HG03064 (cell line): Measurements from ENCODE around the gene ZIC2.
"Not testable (repeated sequence)": the region's sequence is repeated elsewhere in the genome, so short reads cannot be mapped to it uniquely, and the experiment has no call there.

Source experiments
- ATAC-seq: cut with Tn5 transposase; IDR thresholded peaks from one replicate; pipeline ENCODE4 v1.9.1; 2021; ENCODE audit warnings: low read depth; ENCODE audit not compliant: unreplicated experiment

ZIC2 gene

DNA sequence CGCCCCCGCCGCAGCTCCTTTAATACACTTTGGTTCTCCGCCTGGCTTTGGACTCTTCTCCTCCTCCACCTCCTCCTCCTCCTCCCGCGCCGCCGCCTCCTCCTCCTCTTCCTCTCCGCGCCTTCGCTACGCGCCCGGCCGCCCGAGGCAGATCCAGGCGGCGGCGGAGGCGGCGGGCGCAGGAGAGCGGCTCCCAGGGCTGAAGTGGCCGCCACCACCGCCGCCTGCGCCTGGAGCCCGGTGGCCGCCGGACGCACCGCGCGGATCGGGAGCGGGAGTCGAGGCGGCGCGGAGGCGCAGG lies at the start of gene ZIC2:
TSS of gene ZIC2 (plus strand) at position 50 of the 301 bp plus-strand sequence. CDS start 281 bp downstream, outside the sequence.
- ATAC-seq, result no peak

- no peak for ATAC-seq
Measured at GRCh38 chr13:99932912-99933311, 48.7 kb upstream of the ZIC2 start.

- no peak for ATAC-seq
Measured at GRCh38 chr13:99935772-99936171, 45.8 kb upstream of the ZIC2 start.

DNA sequence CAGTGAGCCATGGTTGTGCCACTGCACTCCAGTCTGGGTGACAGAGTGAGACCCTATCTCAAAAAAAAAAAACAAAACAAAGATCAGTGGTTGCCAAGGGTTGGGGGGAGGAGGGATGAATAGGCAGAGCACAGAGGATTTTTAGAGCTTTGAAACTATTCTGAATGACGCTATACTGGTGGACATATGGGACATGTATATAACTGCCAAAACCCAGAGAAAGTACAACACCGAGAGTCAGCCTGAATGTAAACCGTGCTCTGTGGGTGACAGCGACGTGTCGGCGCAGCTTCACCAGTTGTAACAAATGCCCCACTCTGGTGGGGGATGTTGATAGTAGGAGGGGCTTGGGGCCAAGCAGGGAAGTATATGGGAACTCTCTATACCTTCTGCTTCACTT lies 42.9 kb upstream of the ZIC2 start:
- ATAC-seq, result no peak

GRCh38 chr13:99941086-99941485 lies 40.5 kb upstream of the ZIC2 start:
- ATAC-seq, result no peak

- no peak for ATAC-seq
Measured at GRCh38 chr13:99941911-99942310, 39.7 kb upstream of the ZIC2 start.

DNA sequence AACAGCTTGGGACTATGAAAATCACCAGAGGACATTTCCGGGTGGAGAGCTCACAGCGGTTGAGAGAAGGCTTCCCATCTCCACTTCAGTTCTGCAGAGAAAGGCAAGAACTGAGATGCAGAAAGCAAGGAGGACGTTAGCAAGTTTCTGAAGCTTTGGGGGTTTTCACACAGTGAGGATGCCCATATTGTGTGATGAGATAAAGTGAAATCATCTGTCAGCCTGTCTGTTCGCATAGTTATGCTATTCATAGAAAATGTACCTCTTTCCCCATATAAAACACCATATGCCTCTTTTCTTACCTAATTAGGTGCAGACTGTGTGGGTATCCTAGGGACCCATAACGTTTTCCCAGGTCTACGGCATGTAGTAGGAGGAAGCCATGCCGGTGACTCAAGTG lies 37.5 kb upstream of the ZIC2 start:
- no peak for ATAC-seq

GRCh38 chr13:99944606-99945005 lies 37.0 kb upstream of the ZIC2 start:
- no peak for ATAC-seq

- ATAC-seq, result not testable (repeated sequence)
Measured at GRCh38 chr13:99945515-99945914, 36.1 kb upstream of the ZIC2 start.

- ATAC-seq, result no peak
Measured at GRCh38 chr13:99947666-99948065, 33.9 kb upstream of the ZIC2 start.

DNA sequence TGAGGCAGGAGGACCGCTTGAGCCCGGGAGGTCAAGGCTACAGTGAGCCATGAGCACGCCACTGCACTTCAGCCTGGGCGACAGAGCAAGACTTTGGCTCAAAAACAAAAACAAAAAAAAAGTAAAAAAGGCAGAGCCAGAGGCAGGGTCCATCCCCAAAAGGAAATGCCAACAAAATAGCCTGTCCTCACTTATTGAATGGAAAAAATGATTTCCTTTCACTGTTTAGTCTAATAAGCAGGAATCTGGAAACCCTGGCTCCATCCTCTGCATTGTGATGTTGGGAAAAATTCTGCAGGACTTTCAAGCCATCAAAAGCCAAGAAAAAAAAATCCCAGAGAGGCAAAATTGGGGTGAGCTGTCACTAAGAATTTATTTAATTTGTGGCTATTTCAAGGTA lies 33.2 kb upstream of the ZIC2 start:
- no peak for ATAC-seq

GRCh38 chr13:99948907-99949678 lies 32.5 kb upstream of the ZIC2 start:
- ATAC-seq, result no peak

DNA sequence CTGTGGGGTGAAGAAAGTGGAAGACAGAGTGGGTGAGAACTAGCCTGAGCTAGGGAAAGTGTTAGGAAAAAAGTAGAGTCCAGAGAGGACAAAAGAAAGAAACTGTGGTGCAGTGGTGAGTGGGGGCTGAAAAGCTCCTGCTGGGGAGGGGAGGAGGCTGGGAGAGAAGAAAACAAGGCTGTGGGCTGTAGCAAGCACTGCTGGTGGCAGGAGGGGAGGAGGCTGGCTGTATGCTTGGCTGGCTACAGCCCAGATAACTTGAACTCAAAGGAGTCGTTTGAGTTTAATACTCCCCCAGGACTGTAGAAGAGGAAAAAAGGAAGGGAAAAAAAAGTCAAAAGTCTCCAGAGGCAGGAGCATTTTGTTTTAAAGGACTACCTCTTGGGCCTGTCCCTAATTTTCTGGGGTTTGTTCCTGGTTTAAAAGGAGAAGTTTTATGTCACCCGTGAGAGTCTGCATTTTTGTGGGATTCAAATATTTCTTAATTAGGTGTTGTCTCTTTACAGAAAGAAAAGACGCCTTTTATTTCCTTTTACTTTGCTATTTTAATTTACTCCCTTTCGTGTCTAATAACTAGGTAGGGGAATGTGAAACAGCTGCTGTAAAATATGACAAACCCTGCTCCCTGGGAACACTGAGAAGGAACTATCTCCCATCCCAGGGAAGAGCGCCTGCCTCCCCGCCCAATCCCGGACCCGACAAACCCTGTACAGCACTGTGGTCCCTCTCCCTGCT lies 31.7 kb upstream of the ZIC2 start:
- ATAC-seq, result no peak

DNA sequence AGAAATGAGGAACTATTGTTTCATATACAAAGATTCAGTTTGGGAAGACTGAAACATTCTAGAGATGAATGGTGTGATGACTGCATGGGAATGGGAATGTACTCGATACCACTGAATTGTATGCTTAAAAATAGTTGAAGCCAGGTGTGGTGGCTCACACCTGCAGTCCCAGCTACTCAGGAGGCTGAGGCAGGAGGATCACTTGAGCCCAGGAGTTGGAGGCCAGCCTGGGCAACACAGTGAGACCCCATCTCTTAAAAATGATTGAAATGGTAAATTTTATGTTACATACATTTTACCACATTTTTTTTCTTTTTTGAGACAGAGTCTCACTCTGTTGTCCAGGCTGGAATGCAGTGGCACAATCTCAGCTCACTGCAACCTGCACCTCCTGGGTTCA lies 29.9 kb upstream of the ZIC2 start:
- ATAC-seq, result not testable (repeated sequence)

DNA sequence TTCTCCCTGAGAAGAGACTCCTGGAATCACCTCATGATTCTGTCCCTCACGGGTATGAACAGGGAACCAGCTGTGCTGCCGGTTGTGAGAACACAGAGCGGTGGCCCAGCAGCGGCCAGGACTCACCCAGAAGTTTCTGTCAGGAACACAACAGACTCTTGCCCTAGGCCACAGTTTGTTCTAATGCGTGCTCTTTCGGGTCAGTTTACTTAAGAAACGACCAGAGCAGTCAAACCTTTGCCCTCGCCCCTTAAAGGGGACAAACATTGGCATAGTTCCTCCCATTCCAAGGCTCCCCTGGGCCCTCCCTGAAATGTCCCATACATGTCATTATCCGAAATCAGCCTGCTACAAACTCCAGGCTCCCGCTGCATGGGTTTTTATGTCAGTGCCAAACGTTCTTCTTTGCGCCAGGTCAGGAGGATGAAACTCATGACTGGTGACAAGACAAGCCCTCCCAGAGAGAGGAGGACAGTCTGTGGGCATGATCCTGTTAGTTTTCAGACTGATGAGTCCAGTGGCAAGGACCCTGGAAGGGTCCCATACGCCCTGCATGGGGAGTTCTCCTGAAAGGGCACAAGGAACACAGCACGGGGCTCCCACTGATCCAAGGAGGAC lies 28.3 kb upstream of the ZIC2 start:
- ATAC-seq, result no peak

GRCh38 chr13:99955107-99955746 lies 26.4 kb upstream of the ZIC2 start:
- no peak for ATAC-seq

- no peak for ATAC-seq
Measured at GRCh38 chr13:99955747-99956472, 25.7 kb upstream of the ZIC2 start.

DNA sequence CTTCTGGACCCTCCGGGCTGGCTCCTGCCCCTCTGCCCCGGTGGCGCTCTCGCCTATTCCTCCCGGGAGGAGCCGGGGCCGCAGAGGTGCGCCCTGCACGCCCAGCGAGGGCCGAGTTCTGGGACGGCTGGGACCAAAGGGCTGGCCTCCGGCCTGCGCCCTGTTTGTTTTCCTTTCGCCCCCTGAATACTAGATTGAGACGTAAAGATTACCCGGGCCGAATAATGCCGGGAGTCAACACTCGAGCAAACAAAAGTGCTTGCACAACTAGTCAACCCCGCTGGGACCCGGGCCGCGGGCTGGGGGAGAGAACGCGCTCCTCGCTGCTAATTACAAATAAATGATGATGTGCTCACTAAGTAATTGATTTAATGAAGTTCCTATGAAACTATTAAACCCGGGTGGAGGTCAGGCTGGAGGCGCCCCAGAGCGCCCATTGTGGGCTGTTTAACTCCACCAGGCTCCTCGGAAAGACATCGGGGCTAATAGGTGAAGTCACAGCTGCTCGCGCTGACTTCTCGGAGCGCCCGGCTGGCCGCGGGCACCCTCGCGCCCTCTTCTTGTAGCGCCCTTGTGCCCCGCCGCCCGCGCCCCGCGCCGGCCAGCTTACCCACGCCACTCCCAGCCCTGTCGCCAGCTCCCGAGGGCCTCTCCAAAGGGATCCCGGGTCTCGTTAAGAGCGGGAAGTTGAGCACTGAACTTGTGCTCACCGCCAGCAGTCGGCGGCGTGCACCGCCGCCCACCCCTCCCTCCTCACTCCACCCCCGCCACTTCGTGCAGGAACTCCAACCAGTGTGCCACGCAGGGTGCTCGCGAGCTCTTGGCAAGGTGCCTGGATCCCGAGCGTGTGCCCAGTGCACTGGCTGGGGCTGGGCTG lies 24.9 kb upstream of the ZIC2 start:
- ATAC-seq, result no peak

GRCh38 chr13:99958406-99959126 lies 23.0 kb upstream of the ZIC2 start:
- ATAC-seq, result no peak
